Measurements from ENCODE around the gene PASK.

Gene PASK

DNA sequence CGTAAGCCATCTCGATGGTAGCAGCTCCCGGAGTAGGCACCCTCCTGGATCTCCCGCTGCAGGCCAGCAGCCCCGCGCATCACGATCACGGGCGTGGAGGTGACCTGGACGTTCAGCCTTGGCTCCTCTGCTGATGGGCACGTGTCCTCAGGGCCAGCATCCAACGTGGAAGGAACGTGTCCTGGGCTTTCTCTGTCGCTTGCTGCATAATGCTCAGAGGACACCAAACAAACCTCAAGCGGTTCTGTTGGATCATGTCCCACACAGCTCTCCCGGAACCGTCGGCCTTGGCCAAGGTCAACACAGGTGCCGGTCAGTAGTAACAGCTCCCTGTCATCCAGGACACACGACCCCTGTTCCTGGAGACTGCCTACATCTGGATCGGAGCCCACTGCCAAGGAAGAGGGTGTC, 23.1 kb downstream of the PASK start:
- DNase-seq = no peak

DNA sequence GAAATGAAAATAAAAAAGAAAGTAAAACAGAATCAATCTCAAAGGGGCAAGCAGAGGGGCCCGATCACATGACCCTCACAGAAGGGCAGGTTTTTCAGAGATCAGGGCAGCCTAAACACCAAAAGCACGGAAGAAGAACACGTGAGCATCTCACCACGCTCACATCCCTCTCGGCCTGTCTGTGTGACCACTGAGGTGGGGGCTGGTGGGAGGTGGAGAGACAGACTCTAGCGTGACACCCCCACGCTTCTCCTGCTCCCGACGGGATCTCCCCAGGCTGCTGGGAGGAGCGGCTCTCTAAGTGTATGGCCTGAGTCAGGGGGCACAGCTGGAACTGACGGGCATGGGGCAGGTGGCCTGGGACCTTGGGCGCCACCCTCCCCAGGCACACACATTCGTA, 23.6 kb downstream of the PASK start:
- no peak for DNase-seq

DNA sequence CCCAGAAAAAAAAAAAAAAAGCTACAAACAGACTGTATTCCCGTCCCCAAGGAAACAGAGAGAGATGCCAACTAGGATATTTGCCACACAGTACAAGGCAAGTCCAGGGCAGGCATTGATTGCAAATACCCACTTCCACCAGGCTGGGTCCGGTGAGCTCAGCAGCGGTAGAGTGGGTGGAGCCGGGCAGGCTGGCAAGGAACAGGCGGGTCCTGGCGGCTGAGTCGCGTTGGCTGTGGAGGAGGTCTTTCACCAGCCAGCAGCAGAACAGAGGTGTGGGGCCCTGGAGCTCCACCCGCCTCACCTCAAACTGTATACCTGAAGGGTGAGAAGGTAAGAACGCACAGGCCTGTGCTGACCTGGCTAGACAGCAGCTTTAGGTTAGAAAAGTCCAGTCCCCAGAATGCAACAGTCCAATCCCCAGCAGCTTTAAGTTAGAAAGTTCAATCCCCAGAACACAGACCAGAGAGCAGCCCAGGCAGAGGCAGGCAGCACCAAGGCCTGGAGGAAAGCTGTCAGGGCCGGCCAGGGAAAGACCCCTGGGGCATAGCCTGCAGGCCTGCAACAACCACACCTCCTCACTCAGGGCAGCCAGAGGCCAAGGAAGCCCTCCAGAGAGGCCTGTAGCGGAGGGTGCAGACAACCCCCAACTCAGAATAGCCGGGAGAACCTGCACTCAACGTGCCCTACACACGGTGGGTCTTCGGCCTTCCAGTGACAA, 25.3 kb downstream of the PASK start:
- DNase-seq = no peak

DNA sequence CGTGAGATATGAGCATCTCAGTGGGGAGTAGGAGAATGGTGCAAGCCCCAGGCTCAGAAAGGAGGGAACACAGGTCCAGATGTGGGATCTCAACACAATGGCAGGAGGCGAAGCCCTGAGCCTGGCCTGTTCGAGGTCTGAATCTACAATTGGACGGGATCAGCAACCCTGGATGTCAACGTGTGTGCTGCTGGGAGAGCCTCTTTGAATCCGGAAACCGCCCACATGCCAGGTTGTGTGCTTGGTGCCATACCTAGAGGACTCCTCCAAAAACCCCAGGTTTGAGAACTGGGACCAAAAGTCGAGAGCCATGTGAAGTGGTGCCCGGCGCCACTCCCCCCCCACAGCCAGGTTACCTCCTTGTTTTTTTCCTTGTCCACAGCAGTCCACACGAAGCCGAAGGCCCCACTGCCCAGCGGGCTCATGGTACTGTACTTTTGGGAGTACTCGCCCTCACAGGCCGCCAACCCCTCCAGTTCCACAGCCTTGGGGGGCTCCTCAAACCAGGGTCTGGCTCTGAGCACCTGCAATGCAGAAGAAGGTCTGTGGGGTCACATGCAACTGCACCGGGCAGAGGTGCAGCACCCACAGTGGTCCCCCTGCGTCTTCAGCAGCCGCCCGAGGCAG, 26.8 kb downstream of the PASK start:
- DNase-seq = no peak

DNA sequence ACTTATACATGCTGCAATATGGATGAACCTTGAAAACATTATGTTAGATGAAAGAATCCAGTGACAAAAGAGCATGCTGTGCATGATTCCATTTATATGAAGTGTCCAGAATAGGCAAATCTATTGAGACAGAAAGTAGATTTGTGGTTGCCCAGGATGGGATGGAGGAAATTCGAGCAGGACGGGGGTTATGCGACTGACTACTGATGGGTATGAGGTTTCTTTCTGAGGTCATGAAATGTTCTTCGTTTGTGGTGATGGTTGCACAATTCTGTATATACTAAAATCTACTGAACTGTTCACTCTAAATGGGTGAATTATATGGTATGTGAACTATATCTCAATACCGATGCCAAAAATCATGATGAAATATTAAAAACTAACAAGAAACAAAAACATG, 28.3 kb downstream of the PASK start:
- no peak for DNase-seq

DNA sequence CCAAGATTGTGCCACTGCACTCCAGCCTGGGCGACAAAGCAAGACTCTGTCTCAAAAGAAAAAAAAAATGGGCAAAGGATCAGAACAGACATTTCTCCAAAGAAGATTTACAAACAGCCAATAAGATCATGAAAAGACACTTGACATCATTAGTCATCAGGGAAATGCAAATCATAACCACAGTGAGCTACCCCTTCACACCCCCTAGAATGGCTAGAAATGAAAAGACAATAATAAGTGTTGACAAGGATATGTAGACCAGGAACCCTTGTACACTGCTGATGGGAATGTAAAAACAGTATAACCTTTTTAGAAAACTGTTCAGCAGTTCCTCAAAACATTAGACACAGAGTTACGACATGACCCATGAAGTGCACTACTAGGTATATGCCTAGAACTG, 28.8 kb downstream of the PASK start:
- DNase-seq = no peak

DNA sequence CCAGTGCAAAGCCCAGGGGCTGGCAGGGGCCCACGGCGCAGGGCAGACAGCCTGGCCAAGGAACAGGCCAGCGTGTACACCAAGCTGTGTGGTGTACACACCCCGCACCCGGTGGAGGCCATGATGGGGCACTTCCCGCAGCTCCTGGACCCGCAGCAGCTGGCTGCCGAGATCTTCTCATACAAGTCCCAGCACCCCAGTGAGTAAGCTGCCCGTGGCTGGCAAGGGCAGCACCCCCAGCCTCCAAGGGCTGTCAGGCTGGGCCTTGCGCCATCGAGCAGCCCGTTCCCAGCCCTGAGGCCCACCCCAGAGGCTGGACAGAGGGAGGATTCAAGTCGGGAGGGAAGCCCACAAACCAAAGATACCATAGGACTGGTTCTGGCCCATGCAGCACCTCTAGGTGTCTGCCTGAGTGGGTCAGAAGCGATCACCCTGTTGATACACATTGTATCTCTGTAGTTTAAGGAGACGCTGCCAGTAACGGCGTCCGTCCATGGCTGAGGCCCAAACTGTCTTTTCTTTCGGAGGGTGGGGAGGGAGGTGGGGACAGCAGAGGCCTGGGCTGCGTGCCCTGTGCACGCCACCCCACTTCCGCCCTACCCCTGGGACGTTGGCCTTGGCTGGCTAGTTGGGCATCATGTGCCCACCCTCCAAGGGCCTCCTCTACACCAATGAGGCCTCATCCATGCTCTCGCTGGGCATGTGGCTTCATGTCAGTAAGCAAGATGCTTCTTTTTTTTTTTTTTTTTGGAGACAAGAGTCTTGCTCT, 30.4 kb downstream of the PASK start:
- no peak for DNase-seq

DNA sequence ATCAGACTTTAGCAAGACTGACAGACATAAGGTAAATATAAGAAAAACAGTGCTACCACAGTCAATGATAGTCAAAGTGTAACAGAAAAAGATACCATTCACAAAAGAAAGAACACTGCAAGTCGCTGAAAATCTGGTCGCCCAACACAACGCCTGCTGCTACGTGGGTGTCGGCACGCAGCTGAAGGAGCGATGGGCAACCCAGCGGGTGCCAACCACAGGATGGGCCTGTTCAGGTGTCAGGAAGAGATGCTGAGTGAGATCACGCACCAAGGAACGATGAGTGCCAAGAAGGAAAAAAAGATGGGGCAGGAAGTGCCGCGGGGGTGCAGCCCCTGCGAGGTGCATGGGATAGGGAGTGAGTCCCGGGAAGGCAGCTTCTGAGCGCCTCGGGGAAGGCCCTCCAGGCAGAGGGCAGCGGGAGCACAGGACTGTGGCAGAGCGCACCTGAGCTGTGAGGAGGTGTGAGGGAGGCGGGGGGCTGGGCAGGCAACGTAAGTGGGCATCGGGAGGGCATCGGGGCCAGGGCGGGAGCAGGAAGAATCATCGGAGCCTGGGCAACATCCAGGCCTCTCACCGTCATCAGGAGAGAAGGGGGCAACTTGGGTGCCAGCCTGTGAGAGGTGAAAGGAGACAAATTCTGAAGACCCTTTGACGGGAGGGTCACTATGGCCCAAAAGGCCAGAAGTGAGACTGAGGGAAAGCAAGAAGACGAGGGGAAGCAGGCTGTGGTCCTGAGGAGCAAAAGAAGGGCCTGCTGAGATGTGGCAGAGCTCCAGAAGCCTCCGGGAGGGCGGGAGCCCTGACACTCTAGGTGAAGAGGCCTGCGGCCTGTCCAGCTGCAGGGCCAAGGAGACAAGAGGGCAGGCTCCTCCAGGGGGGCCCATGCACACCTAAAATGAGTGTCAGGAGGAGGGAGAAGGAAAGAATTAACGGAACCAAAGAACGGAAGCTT, 32.4 kb downstream of the PASK start:
- DNase-seq = no peak

DNA sequence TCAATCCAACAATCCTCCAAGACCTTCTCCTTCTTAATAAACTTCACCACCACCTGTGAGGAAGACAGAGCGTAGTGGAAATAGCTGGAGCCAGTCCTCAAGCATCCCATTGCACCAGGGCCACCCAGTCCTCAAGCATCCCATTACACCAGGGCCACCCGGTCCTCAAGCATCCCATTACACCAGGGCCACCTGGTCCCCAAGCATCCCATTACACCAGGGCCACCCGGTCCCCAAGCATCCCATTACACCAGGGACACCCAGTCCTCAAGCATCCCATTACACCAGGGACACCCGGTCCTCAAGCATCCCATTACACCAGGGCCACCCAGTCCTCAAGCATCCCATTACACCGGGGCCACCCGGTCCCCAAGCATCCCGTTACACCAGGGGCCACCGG, 33.9 kb downstream of the PASK start:
- no peak for DNase-seq

DNA sequence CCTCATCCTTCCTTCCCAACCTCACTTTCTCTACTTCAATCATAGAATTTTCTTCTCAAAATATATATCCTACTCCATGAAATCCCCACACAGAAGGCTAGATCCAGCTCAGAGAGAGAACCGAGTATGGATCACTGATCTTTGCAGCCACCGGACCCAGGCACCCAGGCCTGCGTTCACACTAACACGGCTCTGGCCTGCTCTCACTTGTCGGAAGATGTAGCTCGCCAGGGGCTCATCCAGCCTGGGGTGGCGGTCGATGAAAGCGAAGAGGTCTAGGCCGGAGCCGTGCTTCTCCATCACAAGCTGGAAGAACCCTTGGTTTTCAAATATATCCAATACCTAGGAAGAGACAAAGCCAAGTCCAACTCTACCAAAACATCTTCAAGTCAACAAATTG, 34.4 kb downstream of the PASK start:
- DNase-seq = no peak

DNA sequence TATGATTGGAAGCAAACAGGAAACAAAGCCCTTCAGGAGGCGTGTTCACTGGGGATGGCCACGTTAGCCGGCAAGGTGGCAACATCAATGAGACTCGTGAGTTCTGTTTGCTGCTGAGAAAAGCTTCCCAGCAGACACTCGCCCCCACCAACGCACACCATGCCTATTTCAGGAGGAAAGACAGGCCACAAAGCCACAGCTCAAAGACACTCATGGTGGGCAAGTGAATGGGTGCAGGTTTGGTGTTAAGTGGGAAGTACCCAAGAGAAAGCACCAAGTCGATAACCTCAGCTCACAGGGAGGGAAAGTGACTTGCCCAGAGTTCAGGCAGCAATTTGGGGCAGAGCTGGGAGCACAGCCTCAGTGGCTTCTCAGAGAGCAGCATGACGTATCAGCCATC, 36.7 kb downstream of the PASK start:
- no peak for DNase-seq

DNA sequence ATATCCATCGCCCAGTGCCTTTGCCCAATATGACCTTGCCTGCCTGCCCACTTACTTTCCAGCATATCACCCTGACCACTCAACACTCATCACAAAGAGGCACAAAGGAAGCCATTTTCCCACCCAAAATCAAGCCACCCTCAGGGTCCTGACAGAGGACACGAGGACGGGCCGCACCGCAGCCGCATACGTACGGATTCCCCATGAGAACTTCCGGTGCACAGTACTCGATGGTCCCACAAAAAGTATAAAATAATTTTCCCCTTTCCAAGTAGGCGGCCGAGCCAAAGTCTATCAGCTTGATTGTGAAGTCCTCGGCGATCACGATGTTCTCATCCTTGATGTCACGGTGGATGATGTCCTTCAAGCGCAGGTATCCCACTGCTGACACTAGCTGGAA, 37.2 kb downstream of the PASK start:
- DNase-seq = no peak

DNA sequence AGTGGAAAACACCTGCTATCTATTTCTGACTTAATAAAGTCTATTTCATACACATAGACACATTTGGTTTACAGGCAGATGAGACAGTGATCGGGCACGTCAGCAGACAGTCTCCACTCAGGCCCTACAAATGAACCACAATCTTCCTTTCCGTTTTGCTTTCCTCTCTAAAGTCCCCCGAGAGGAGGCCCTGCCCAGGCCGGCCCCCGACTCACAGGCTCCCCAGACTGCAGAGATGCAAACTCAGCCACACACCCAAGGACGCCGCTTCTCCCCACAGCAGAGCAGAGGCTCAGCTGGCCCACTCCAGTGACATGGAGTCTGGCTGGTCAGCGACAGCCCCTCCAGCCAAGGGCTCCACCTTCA, 37.8 kb downstream of the PASK start:
- DNase-seq = no peak

DNA sequence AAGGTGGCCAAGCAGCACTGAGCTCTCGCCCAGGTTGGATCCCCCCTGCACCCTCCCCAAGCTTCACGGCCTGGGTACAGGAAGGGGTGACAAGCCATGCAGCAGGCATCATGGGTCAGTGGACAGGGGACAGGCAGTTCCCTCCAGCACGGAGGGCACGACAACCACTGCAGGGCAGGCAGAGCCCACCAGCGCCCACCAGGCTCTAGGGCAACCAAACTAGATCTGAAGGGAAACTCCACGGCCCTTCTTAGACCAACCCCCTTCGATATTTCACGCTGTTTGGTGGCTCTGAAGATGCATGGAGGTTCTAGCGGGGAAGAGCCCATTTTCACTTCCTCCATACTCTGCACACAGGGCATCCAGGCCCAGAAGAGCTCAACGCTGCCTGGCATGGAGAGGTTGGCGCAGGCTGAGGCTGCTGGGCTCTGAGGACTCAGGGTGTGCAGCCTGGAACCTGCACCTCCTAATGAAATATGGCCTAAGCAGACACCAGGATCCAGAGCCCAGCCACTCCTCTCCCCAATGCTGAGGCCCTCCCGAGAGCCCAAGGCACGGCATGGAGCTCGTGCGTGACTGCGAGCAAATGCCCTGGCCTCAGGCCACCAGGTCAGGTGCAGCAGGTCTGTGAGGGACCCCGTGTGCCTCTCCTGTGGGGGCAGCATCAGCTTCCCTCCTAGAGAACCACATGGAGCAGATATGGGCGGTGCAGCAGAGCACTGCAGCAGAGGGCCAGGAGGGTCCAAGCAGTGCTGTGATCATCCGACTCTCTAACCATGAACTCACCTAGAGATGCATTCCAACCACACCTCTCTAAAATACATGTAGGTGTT, 38.4 kb downstream of the PASK start:
- no peak for DNase-seq

DNA sequence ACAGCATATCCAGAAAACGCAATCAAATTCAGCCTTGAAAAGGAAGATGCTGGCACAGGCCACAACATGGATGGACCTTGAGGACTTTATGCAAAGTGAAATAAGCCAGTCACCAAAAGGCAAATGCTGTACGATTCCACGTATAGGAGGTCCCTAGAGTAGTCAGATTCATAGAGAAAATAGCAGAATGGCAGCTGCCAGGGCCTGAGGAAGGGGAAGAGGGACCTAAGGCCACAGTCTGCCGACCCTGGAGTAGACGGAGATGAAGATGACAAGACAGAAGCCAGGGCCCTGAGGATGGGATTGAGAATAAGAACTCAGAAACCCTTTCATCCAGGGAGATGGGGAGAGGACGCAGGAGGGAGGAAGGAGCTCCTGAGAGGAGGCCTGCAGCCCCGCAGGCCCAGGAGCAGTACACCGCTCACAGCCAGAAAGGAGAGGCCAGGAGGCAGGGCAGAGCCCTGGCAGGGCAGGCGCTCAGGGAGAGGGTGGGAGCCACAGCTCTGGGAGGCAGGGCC, 39.1 kb downstream of the PASK start:
- DNase-seq = no peak

DNA sequence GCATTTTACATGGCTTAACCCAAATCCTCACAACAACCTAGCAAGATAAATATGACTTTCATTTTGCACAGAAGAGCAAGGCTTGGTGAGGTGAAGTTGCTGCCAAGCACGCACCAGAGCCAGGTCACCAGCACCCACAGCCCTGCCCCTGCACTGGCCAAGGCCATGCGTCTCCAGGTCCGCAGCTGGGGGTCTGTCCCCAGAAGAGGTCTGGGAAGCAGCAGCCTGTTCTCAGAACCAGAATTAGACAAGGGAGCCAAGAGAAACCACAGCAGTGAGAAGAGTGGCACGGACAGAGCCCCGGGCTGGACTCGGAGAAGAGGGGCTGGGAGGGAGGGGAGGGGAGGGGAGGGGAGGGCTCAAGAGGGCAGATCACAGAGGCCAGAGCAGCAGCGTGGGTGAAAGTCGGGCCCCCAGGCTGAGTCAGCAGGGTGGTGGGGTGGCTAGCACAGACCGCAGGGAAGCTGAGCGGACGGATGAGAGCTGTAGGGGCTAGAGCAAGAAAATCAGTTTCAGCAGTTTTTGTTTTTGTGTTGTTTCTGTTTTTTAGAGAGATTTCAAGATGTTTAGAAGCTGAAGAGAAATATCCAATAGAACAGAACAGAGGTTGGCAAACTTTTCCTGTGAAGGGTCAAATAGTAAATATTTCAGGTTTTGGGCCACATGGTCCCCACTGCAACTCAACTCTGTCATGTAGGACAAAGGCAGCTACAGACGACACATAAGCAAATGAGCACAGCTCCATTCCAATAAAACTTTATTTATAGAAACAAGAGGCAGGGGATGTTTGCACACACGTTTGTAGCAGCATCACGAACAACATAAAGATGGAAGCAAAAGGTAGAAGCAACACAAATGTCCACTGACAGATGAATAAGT, 39.8 kb downstream of the PASK start:
- DNase-seq = no peak

DNA sequence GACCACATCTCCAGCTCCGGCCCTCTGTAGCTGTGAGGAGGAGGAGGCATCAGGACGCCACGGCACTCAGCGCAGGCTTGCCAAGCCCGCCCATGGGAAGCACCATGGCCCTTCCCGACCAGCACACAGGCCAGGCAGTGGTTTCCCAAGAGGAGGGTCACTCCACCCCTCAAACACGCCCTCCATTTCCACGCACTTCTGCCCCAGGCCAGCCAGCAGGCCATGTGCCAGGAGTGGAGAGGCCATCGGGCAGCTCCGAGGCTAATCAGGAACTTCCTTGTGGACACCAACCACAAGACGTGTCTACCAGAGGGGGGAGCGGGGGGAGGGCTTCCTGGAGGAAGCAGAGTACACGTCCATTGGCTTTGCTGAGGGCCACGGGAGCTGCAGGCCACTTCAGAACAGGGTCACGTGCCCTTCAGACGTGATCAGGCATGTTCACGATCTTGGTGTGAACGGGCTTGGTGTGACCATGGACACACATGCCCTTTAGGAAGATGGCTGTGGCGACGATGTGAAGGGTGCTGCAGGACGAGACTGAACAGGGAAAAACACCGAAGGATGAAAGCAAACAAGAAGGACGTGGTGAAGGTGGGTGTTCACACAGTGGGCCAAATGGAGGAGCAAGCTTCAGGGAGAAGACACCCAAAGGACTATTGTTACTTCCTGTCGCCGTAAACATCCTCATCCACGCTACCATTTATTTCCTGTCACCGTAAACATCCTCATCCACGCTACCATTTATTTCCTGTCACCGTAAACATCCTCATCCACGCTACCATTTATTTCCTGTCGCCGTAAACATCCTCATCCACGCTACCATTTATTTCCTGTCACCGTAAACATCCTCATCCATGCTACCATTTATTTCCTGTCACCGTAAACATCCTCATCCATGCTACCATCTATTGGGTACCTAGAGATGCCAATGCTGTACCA, 40.7 kb downstream of the PASK start:
- no peak for DNase-seq

DNA sequence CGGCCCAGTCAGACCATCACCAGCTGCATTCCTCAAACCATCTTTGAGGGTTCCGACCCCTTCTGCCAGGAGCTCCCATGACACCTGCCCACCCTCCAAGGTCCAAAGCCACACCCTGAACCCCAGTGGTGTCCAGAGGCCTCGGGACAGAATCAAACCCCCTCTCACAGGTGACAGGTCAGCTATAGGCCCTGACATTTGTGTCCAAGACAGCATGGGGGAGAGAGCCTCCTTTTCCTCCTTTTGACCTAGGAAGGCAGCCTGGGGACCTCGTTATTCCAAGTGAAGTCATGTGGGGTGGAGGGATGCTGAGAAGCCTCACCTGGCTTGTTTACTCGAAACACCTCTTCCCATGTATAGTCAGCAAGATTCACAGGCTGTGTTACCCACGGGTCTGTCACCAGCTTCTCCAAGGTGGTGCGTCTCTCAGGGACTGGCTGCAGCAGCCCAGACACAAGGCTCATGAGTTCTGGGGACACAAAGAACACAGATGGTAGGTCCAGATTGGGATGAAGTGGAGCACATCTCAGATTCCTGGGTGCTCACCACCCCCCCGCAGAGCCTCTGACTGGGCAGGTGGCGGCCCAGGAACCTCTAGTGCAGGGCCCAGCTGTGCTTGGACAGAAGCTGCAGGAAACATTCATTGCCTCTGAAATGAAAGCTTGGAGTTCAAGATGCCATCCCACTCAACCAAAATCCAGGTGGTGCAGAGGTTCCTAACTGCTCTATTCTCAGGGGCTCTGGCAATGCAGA, 42.1 kb downstream of the PASK start:
- no peak for DNase-seq

Data from right kidney (tissue), 1 donor.